Astrocyte of the spinal cord (primary cell): ENCODE data around the gene YOD1.
A peak's percentile ranks its signal among the peaks of the same experiment; 100 is the strongest.

Experiments used
- DNase-seq: peaks from one replicate; pipeline ENCODE4 v3.0.0; 2011; ENCODE audit warnings: low read depth, low spot score
- H3K4me3 ChIP-seq: 2 replicates; pipeline ENCODE4 v1.5.1; 2011; ENCODE audit warnings: low read depth, mild to moderate bottlenecking, low read length, moderate library complexity
- CTCF ChIP-seq: IDR thresholded peaks from 2 replicates; pipeline ENCODE4 v1.5.1; 2012; ENCODE audit warnings: low read depth, mild to moderate bottlenecking, low read length, inconsistent platforms
- in situ Hi-C: cut with HindIII; loops from 2 replicates; pipeline ENCODE4 v1.10.0; 2017; ENCODE audit warnings: low sequenced_read_pairs

Gene YOD1

GRCh38 chr1:207020065-207020708 is 30.8 kb downstream of the YOD1 start:
- TF ChIP-seq CTCF, result no peak
- H3K4me3 ChIP-seq, result no peak overlapping the region
- no peak for DNase-seq
- in situ Hi-C loops, result no loop called here

- no peak overlapping the region for H3K4me3 ChIP-seq
- in situ Hi-C loops, result no loop called here
- DNase-seq, result no peak
- TF ChIP-seq CTCF, result no peak
Measured at GRCh38 chr1:207019661-207020060, 31.3 kb downstream of the YOD1 start.

GRCh38 chr1:207019161-207019560 is 31.8 kb downstream of the YOD1 start:
- H3K4me3 ChIP-seq, result no peak overlapping the region
- no peak for DNase-seq
- TF ChIP-seq CTCF, result no peak
- in situ Hi-C loops, result no loop called here

- no peak for DNase-seq
- in situ Hi-C loops, result no loop called here
- TF ChIP-seq CTCF, result no peak
- no peak overlapping the region for H3K4me3 ChIP-seq
Measured at GRCh38 chr1:207018707-207019106, 32.3 kb downstream of the YOD1 start.

- in situ Hi-C loops, result no loop called here
- peak; percentile 33 for DNase-seq
- H3K4me3 ChIP-seq, result no peak overlapping the region
- TF ChIP-seq CTCF, result no peak
Measured at GRCh38 chr1:207017615-207018559, 33.1 kb downstream of the YOD1 start.

- no peak for DNase-seq
- H3K4me3 ChIP-seq, result no peak overlapping the region
- in situ Hi-C loops, result no loop called here
- TF ChIP-seq CTCF, result no peak
Measured at GRCh38 chr1:207015791-207016190, 35.2 kb downstream of the YOD1 start.
